CD4-positive, alpha-beta T cell treated with Interleukin-12 subunit alpha and Interleukin-12 subunit beta, for 1 hour (primary cell): Measurements from ENCODE around the gene GDPD3.

ENCODE experiments used
- DNase-seq: peaks from one replicate; pipeline ENCODE4 v3.0.0-alpha.2; 2020

The GDPD3 gene

GRCh38 chr16:30075503-30076275, 37.6 kb downstream of the GDPD3 start, which contains the start of gene PPP4C:
PPP4C (plus strand) TSS chr16:30075994; CDS start chr16:30076378, 384 bp downstream.
- peak; percentile 89 for DNase-seq

DNA sequence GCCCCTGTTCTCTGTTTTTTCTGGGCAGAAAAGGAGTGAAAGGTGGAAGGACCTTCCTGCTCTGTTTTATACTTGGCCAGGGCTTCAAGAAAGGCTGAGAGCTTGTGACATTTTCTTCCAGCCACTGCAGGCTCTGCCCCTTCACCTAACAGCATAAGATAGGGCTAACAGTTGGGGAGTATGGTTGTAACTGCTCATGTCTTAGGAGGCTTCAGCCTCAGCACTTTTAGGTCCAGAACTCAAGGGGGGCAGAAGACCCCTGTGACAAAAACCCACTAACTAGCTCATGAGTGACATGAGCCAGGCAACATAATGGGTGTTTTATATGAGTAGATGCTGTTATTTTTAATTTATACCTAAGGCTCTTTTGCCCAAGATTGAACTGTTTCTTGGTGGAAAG, 42.8 kb downstream of the GDPD3 start:
- DNase-seq: no peak

GRCh38 chr16:30069611-30070462, 43.5 kb downstream of the GDPD3 start:
- DNase-seq: no peak

- peak; percentile 66 for DNase-seq
Observed at GRCh38 chr16:30068750-30069610, 44.4 kb downstream of the GDPD3 start.

GRCh38 chr16:30068333-30068732, 45.0 kb downstream of the GDPD3 start:
- DNase-seq: no peak

- no peak for DNase-seq
Observed at GRCh38 chr16:30067584-30067916, 45.8 kb downstream of the GDPD3 start.

DNA sequence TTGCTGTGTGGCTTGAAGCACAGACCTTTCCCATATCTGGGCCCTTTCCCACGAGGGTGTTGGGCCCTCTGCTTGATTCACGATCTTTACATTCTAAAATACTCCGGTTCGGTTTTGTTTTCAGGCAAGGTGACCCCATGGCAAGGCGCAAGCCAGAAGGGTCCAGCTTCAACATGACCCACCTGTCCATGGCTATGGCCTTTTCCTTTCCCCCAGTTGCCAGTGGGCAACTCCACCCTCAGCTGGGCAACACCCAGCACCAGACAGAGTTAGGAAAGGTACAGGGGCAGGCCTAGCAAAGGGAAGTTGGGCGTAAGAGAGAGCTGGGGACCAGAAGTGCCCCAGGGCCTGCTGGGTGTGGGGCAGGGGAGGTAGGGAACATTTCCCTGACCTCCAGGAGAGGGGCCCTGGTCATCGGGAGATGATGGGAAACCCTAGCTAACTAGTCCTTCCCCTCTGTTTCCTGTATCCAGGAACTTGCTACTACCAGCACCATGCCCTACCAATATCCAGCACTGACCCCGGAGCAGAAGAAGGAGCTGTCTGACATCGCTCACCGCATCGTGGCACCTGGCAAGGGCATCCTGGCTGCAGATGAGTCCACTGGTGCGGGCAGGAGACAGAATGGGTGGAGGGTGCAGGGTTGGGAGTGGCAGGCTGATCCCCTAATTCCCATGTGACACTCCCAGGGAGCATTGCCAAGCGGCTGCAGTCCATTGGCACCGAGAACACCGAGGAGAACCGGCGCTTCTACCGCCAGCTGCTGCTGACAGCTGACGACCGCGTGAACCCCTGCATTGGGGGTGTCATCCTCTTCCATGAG, 46.4 kb downstream of the GDPD3 start:
- no peak for DNase-seq

GRCh38 chr16:30065943-30066760, 47.2 kb downstream of the GDPD3 start:
- DNase-seq: peak; percentile 35

DNA sequence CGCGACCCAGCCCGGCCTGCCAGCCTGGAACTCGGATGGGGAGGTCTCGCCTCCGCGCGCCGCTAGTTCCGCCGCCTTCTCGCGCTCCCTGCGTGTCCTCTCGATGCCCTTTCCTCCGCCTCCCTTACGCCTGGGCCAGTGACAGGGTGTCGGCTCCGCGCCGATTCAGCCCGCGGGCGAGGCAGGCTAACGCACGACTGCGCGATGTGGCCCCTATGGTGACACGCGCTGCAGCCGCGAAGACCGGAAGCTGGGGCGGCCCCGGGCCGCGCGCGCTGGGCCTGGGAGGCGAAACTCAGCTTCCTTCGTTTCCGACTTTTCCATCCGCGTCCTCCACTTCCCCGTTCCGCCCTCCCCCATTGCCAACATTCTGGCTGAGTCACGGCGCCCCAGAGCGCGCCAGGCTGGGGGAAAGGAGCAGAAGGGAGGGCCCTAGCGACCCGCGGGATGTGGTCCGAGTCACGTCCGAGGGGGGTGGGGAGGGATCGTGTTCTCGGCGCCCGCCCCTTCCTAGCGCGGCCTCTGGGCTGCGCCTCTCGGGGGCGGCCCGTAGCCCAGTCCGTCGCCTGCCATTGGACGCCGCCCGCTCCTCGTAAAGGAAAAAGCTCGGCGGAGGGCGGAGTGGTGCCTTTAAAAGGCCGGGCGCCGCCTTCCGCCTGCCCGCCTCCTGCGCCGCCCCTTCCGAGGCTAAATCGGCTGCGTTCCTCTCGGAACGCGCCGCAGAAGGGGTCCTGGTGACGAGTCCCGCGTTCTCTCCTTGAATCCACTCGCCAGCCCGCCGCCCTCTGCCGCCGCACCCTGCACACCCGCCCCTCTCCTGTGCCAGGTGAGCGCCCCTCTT, 48.0 kb downstream of the GDPD3 start, which contains the start of gene ALDOA:
Gene ALDOA (plus strand): TSS at position 659 of the 841 bp plus-strand sequence. CDS start 1,138 bp downstream, outside the sequence.
- DNase-seq: peak; percentile 95

GRCh38 chr16:30064729-30065101, 48.6 kb downstream of the GDPD3 start:
- DNase-seq: no peak

- peak; percentile 75 for DNase-seq
Observed at GRCh38 chr16:30063893-30064728, 49.2 kb downstream of the GDPD3 start.

DNA sequence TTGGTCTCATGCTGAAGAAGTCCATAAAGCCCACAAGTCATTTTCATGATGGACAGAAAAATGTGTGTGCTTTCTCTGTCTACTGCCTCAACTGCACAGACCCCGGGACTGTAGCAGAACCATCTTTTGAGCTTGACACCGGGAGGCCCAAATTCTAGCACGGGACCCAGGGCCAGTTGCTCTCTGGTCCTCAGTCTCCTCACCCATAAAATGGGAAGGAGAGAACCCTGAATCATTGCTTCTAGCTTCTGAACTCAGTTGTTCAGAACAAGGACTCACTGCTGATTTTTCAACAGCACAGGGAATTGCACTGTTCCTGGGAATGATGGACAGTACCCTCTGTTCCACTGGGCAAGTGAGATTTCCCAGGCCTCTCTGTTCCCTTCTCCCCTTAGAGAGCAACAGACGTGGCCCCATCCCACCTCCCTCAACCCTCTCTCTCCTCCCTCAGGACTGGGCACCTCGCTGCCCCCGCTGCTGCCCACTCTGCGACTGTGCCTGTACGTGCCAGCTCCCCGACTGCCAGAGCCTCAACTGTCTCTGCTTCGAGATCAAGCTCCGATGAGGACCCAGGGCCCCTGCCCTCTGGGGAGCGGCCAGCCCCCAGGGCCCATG, 50.0 kb downstream of the GDPD3 start:
- no peak for DNase-seq

GRCh38 chr16:30060836-30061554, 52.3 kb downstream of the GDPD3 start:
- DNase-seq: no peak

DNA sequence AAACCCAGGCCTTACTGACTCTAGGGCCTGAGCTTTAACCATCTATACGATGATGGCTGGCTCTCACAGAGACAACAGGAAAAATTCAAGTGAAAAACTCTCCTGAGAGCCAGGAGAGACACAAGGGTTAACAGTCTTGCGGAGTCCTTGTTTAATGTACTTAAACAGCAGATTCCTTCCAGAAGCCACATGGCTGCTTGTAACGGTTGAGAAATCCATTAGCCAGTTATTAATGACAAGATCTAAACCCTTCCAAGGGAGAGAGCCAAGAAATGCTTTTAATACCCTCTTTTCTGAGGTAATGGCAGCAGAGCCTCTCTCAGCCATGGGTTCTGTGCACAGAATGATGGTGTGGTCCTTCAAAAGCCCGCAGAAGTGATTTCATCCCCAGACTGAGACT, 53.0 kb downstream of the GDPD3 start:
- DNase-seq: no peak

- peak; percentile 52 for DNase-seq
Observed at GRCh38 chr16:30054959-30055553, 58.3 kb downstream of the GDPD3 start.
